MM.1S (cell line): ENCODE measurements around the gene ABHD3.

ENCODE experiments used
- DNase-seq: peaks from one replicate; pipeline ENCODE4 v3.0.0-alpha.2; 2015
- H2AFZ ChIP-seq: fragments of 300-600 bp; sonication (generic); 2 replicates; pipeline ENCODE4 v1.6.0; 2016; ENCODE audit warnings: antibody characterized with exemption, low read length
- H3F3A ChIP-seq: fragments of 300-600 bp; sonication (generic); 2 replicates; pipeline ENCODE4 v1.6.1; 2016; ENCODE audit warnings: mild to moderate bottlenecking, antibody characterized with exemption, low read length, moderate library complexity, mixed read lengths; ENCODE audit not compliant: insufficient read depth
- H3K27ac ChIP-seq: fragments of 300-600 bp; sonication (generic); 2 replicates; pipeline ENCODE4 v1.5.1; 2016; ENCODE audit warnings: mild to moderate bottlenecking, low read length
- H3K27me3 ChIP-seq: fragments of 300-600 bp; sonication (generic); replicated peaks from 2 replicates; pipeline ENCODE4 v1.6.0; 2016; ENCODE audit warnings: low read length; ENCODE audit not compliant: insufficient read depth
- H3K36me3 ChIP-seq: fragments of 300-600 bp; sonication (generic); replicated peaks from 2 replicates; pipeline ENCODE4 v1.6.1; 2016; ENCODE audit warnings: mild to moderate bottlenecking, low read length, mixed read lengths; ENCODE audit not compliant: insufficient read depth
- H3K4me1 ChIP-seq: fragments of 300-600 bp; sonication (generic); 2 replicates; pipeline ENCODE4 v1.6.1; 2016; ENCODE audit warnings: low read length, mixed read lengths
- H3K4me2 ChIP-seq: fragments of 300-600 bp; sonication (generic); 2 replicates; pipeline ENCODE4 v1.6.0; 2016; ENCODE audit warnings: low read depth, low read length
- H3K4me3 ChIP-seq: fragments of 300-600 bp; sonication (generic); 2 replicates; pipeline ENCODE4 v1.5.1; 2016; ENCODE audit warnings: low read length, mixed read lengths
- H3K79me2 ChIP-seq: fragments of 300-600 bp; sonication (generic); 2 replicates; pipeline ENCODE4 v1.6.1; 2016; ENCODE audit warnings: mixed run types, low read length, mixed read lengths
- H3K9ac ChIP-seq: fragments of 300-600 bp; sonication (generic); 2 replicates; pipeline ENCODE4 v1.6.1; 2016; ENCODE audit warnings: low read length, mixed read lengths
- H3K9me2 ChIP-seq: fragments of 300-600 bp; sonication (generic); replicated peaks from 2 replicates; pipeline ENCODE4 v1.6.1; 2016; ENCODE audit warnings: mild to moderate bottlenecking, low read length, mixed read lengths; ENCODE audit not compliant: insufficient read depth
- H3K9me3 ChIP-seq: fragments of 300-600 bp; sonication (generic); replicated peaks from 2 replicates; pipeline ENCODE4 v1.6.1; 2016; ENCODE audit warnings: mild to moderate bottlenecking, low read length, mixed read lengths; ENCODE audit not compliant: insufficient read depth
- H4K20me1 ChIP-seq: fragments of 300-600 bp; sonication (generic); 2 replicates; pipeline ENCODE4 v1.6.1; 2016; ENCODE audit warnings: mild to moderate bottlenecking, low read length, moderate library complexity, mixed read lengths; ENCODE audit not compliant: insufficient read depth
- CTCF ChIP-seq: fragments of 300-600 bp; sonication (generic); IDR thresholded peaks from 2 replicates; pipeline ENCODE4 v1.5.1; 2016; ENCODE audit warnings: antibody characterized with exemption, low read length, mixed read lengths
- EZH2 ChIP-seq: fragments of 300-600 bp; sonication (generic); optimal IDR thresholded peaks from 2 replicates; pipeline ENCODE3; 2017; ENCODE audit warnings: low read depth, mild to moderate bottlenecking, antibody characterized with exemption, low read length, mixed read lengths
- EZH2phosphoT487 ChIP-seq: fragments of 300-600 bp; sonication (generic); IDR thresholded peaks from 2 replicates; pipeline ENCODE4 v1.6.1; 2018; ENCODE audit warnings: antibody characterized with exemption, low read length

The ABHD3 gene

GRCh38 chr18:21741562-21742314, 37.2 kb upstream of the ABHD3 start:
- peak overlapping the region; percentile 87 for H3K4me2 ChIP-seq
- H3K27me3 ChIP-seq, result no peaks in the 10 kb centered on the region
- no peaks in the 10 kb centered on the region for H3K9me3 ChIP-seq
- H3K36me3 ChIP-seq, result no peaks in the 10 kb centered on the region
- H3K4me3 ChIP-seq, result peak overlapping the region; percentile 92
- DNase-seq, result peak; percentile 34
- H3K9me2 ChIP-seq, result no peaks in the 10 kb centered on the region
- H3K4me1 ChIP-seq, result peaks cover 27% of the 10 kb centered on the region
- peaks cover 50% of the 10 kb centered on the region for H3K79me2 ChIP-seq
- H2AFZ ChIP-seq, result peak overlapping the region; percentile 64
- H3K27ac ChIP-seq, result no peak overlapping the region
- H3K9ac ChIP-seq, result peak overlapping the region; percentile 70
- peaks cover 13% of the 10 kb centered on the region for H3F3A ChIP-seq
- TF ChIP-seq EZH2, result no peak
- TF ChIP-seq CTCF, result no peak
- TF ChIP-seq EZH2phosphoT487, result no peak
- no peaks in the 10 kb centered on the region for H4K20me1 ChIP-seq

- Histone ChIP-seq H3K9me3 (no peaks in the 10 kb centered on the region), H3K4me1 (peaks cover 22% of the 10 kb centered on the region), H2AFZ (peak overlapping the region; percentile 97; the same call in 1 of the 2 replicates), H3K4me3 (peak overlapping the region; percentile 97), H3F3A (peaks cover 12% of the 10 kb centered on the region), H3K27ac (peak overlapping the region; percentile 93; the same call in 1 of the 2 replicates), H3K4me2 (no peak overlapping the region), H3K9me2 (no peaks in the 10 kb centered on the region), H3K36me3 (no peaks in the 10 kb centered on the region), H3K79me2 (peaks cover 45% of the 10 kb centered on the region), H3K9ac (peak overlapping the region; percentile 97; the same call in 1 of the 2 replicates), H3K27me3 (no peaks in the 10 kb centered on the region), H4K20me1 (no peaks in the 10 kb centered on the region)
- TF ChIP-seq EZH2phosphoT487 (no peak), EZH2 (no peak), CTCF (no peak)
- no peak for DNase-seq
Measured at GRCh38 chr18:21741312-21741561, 36.7 kb upstream of the ABHD3 start.

- Histone ChIP-seq H2AFZ (peak within 1 kb of the TSS; percentile 97), H3K4me1 (peaks cover 22% of the 10 kb centered on the region), H4K20me1 (no peaks in the 10 kb centered on the region), H3K4me2 (peak within 1 kb of the TSS; percentile 87), H3K4me3 (peak within 1 kb of the TSS; percentile 97), H3K27ac (peak within 1 kb of the TSS; percentile 93), H3K9ac (peak within 1 kb of the TSS; percentile 97), H3K36me3 (no peaks in the 10 kb centered on the region), H3F3A (peaks cover 10% of the 10 kb centered on the region), H3K79me2 (peaks cover 39% of the 10 kb centered on the region), H3K9me2 (no peaks in the 10 kb centered on the region), H3K9me3 (no peaks in the 10 kb centered on the region), H3K27me3 (no peaks in the 10 kb centered on the region)
- peak; percentile 97 for DNase-seq
- no peak for TF ChIP-seq EZH2phosphoT487
- no peak for TF ChIP-seq EZH2
- no peak for TF ChIP-seq CTCF
Measured at GRCh38 chr18:21740538-21741311, 36.2 kb upstream of the ABHD3 start, which contains the start of gene MIB1. MIB1 (plus strand) TSS chr18:21740792; CDS start chr18:21741584, 792 bp downstream.
